ENCODE results near the gene HS3ST3B1. TPM values are rescaled to one million over a fixed set of nuclear protein-coding genes. Genes with fewer than 3 reads are reported as not detected.

HS3ST3B1 gene
- total and polyA plus RNA-seq, 4 experiments from 2014 or later: 6.0 to 40.5 (median 25.6) TPM

- H3K36me3 ChIP-seq (ENCODE audit: insufficient read depth, low read length): no peaks in the 10 kb centered on the region
- H3K4me3 ChIP-seq (ENCODE audit: low read length in 2 of 2): no peak overlapping the region
- Mint-ChIP-seq H3K36me3 (no peaks in the 10 kb centered on the region), H3K27me3 (no peaks in the 10 kb centered on the region), H3K27ac (peak overlapping the region in 4 of 7 donors; percentile 8 to 43 (median 14)), H3K9me3 (no peaks in the 10 kb centered on the region), H3K4me1 (peaks cover 6 to 16% (median 12%) of the 10 kb centered on the region in 4 donors), H3K4me3 (peak overlapping the region in 1 of 8 donors; percentile 51)
- ChIA-PET POLR2A (ENCODE audit: partially characterized antibody) (interaction anchor here (0.7 to 0.8 kb wide), 2 partner anchors 21 to 69 kb away, joined by 3 to 6 read pairs; no protein-coding TSS in a partner anchor), CTCF (ENCODE audit: partially characterized antibody) (no interaction called here)
- H3K27ac ChIP-seq (ENCODE audit: low read depth, low read length): no peak overlapping the region
- no peaks in the 10 kb centered on the region for H3K9me3 ChIP-seq (ENCODE audit: control insufficient read depth in 1 of 2, low read length in 2 of 2)
- peak in 3 of 5 donors; percentile 10 to 51 (median 11) for DNase-seq
- intact Hi-C loops (cut with micrococcal nuclease): no loop called here
- peaks cover 10% of the 10 kb centered on the region for H3K4me1 ChIP-seq (ENCODE audit: insufficient read depth, low read length)
- no peaks in the 10 kb centered on the region for H3K27me3 ChIP-seq (ENCODE audit: insufficient read depth, low read length)
These were observed 58.5 kb downstream of the HS3ST3B1 start for GRCh38 chr17:14359163-14360020.

GRCh38 chr17:14360856-14361255 lies 60.0 kb downstream of the HS3ST3B1 start:
- Mint-ChIP-seq H3K36me3 (no peaks in the 10 kb centered on the region), H3K4me3 (no peak overlapping the region), H3K9me3 (peaks cover 0 to 2% (median 0%) of the 10 kb centered on the region in 8 donors), H3K27me3 (no peaks in the 10 kb centered on the region), H3K27ac (peak overlapping the region in 2 of 7 donors; percentile 5 to 9), H3K4me1 (peaks cover 6 to 16% (median 12%) of the 10 kb centered on the region in 4 donors)
- peaks cover 10% of the 10 kb centered on the region for H3K4me1 ChIP-seq (ENCODE audit: insufficient read depth, low read length)
- no peak overlapping the region for H3K4me3 ChIP-seq (ENCODE audit: low read length in 2 of 2)
- H3K27ac ChIP-seq (ENCODE audit: low read depth, low read length): no peak overlapping the region
- H3K9me3 ChIP-seq (ENCODE audit: control insufficient read depth in 1 of 2, low read length in 2 of 2): no peaks in the 10 kb centered on the region
- H3K36me3 ChIP-seq (ENCODE audit: insufficient read depth, low read length): no peaks in the 10 kb centered on the region
- no peak for DNase-seq
- CTCF ChIA-PET (ENCODE audit: partially characterized antibody): no interaction called here
- POLR2A ChIA-PET (ENCODE audit: partially characterized antibody): no interaction called here
- intact Hi-C loops (cut with micrococcal nuclease): no loop called here
- H3K27me3 ChIP-seq (ENCODE audit: insufficient read depth, low read length): no peaks in the 10 kb centered on the region

GRCh38 chr17:14361470-14361869 lies 60.6 kb downstream of the HS3ST3B1 start:
- no peak for DNase-seq
- no peaks in the 10 kb centered on the region for H3K27me3 Mint-ChIP-seq
- no peaks in the 10 kb centered on the region for H3K27me3 ChIP-seq (ENCODE audit: insufficient read depth, low read length)
- no peaks in the 10 kb centered on the region for H3K9me3 ChIP-seq (ENCODE audit: control insufficient read depth in 1 of 2, low read length in 2 of 2)
- H3K4me3 ChIP-seq (ENCODE audit: low read length in 2 of 2): no peak overlapping the region
- no peak overlapping the region for H3K27ac Mint-ChIP-seq
- no peak overlapping the region for H3K4me3 Mint-ChIP-seq
- intact Hi-C loops (cut with micrococcal nuclease): no loop called here
- no peak overlapping the region for H3K27ac ChIP-seq (ENCODE audit: low read depth, low read length)
- H3K36me3 ChIP-seq (ENCODE audit: insufficient read depth, low read length): no peaks in the 10 kb centered on the region
- ChIA-PET POLR2A (ENCODE audit: partially characterized antibody) (no interaction called here), CTCF (ENCODE audit: partially characterized antibody) (no interaction called here)
- peaks cover 0 to 2% (median 0%) of the 10 kb centered on the region in 8 donors for H3K9me3 Mint-ChIP-seq
- H3K4me1 Mint-ChIP-seq: peaks cover 6 to 16% (median 12%) of the 10 kb centered on the region in 4 donors
- no peaks in the 10 kb centered on the region for H3K36me3 Mint-ChIP-seq
- H3K4me1 ChIP-seq (ENCODE audit: insufficient read depth, low read length): peaks cover 10% of the 10 kb centered on the region

GRCh38 chr17:14361945-14362508 lies 61.1 kb downstream of the HS3ST3B1 start:
- Mint-ChIP-seq H3K4me3 (no peak overlapping the region), H3K27ac (no peak overlapping the region), H3K4me1 (peaks cover 6 to 16% (median 12%) of the 10 kb centered on the region in 4 donors), H3K27me3 (no peaks in the 10 kb centered on the region), H3K36me3 (no peaks in the 10 kb centered on the region), H3K9me3 (peaks cover 0 to 2% (median 0%) of the 10 kb centered on the region in 8 donors)
- Histone ChIP-seq H3K27ac (ENCODE audit: low read depth, low read length) (no peak overlapping the region), H3K27me3 (ENCODE audit: insufficient read depth, low read length) (no peaks in the 10 kb centered on the region), H3K4me1 (ENCODE audit: insufficient read depth, low read length) (peaks cover 10% of the 10 kb centered on the region), H3K4me3 (ENCODE audit: low read length in 2 of 2) (no peak overlapping the region), H3K9me3 (ENCODE audit: control insufficient read depth in 1 of 2, low read length in 2 of 2) (no peaks in the 10 kb centered on the region), H3K36me3 (ENCODE audit: insufficient read depth, low read length) (no peaks in the 10 kb centered on the region)
- CTCF ChIA-PET (ENCODE audit: partially characterized antibody): no interaction called here
- POLR2A ChIA-PET (ENCODE audit: partially characterized antibody): no interaction called here
- intact Hi-C loops (cut with micrococcal nuclease): no loop called here
- no peak for DNase-seq

GRCh38 chr17:14366199-14366598 lies 65.3 kb downstream of the HS3ST3B1 start:
- H3K9me3 ChIP-seq (ENCODE audit: control insufficient read depth in 1 of 2, low read length in 2 of 2): no peaks in the 10 kb centered on the region
- intact Hi-C loops (cut with micrococcal nuclease): no loop called here
- H3K36me3 ChIP-seq (ENCODE audit: insufficient read depth, low read length): no peaks in the 10 kb centered on the region
- CTCF ChIA-PET (ENCODE audit: partially characterized antibody): no interaction called here
- Mint-ChIP-seq H3K4me1 (no peaks in the 10 kb centered on the region), H3K4me3 (no peak overlapping the region), H3K36me3 (no peaks in the 10 kb centered on the region), H3K9me3 (peaks cover 0 to 3% (median 0%) of the 10 kb centered on the region in 8 donors), H3K27ac (no peak overlapping the region), H3K27me3 (no peaks in the 10 kb centered on the region)
- DNase-seq: no peak
- no peaks in the 10 kb centered on the region for H3K4me1 ChIP-seq (ENCODE audit: insufficient read depth, low read length)
- H3K27ac ChIP-seq (ENCODE audit: low read depth, low read length): no peak overlapping the region
- POLR2A ChIA-PET (ENCODE audit: partially characterized antibody): interaction anchor here (1.1 kb wide), 1 partner anchor 31 kb away, joined by 3 read pairs; no protein-coding TSS in a partner anchor
- no peaks in the 10 kb centered on the region for H3K27me3 ChIP-seq (ENCODE audit: insufficient read depth, low read length)
- no peak overlapping the region for H3K4me3 ChIP-seq (ENCODE audit: low read length in 2 of 2)

GRCh38 chr17:14372461-14372860 lies 71.6 kb downstream of the HS3ST3B1 start:
- Histone ChIP-seq H3K4me1 (ENCODE audit: insufficient read depth, low read length) (no peaks in the 10 kb centered on the region), H3K27ac (ENCODE audit: low read depth, low read length) (no peak overlapping the region), H3K36me3 (ENCODE audit: insufficient read depth, low read length) (no peaks in the 10 kb centered on the region), H3K4me3 (ENCODE audit: low read length in 2 of 2) (no peak overlapping the region), H3K27me3 (ENCODE audit: insufficient read depth, low read length) (no peaks in the 10 kb centered on the region), H3K9me3 (ENCODE audit: control insufficient read depth in 1 of 2, low read length in 2 of 2) (no peaks in the 10 kb centered on the region)
- POLR2A ChIA-PET (ENCODE audit: partially characterized antibody): no interaction called here
- H3K4me1 Mint-ChIP-seq: peaks cover 0 to 2% (median under 1%) of the 10 kb centered on the region in 4 donors
- no peak overlapping the region for H3K4me3 Mint-ChIP-seq
- H3K36me3 Mint-ChIP-seq: no peaks in the 10 kb centered on the region
- CTCF ChIA-PET (ENCODE audit: partially characterized antibody): no interaction called here
- no peaks in the 10 kb centered on the region for H3K9me3 Mint-ChIP-seq
- DNase-seq: no peak
- no peak overlapping the region for H3K27ac Mint-ChIP-seq
- no peaks in the 10 kb centered on the region for H3K27me3 Mint-ChIP-seq
- intact Hi-C loops (cut with micrococcal nuclease): no loop called here

- DNase-seq: no peak
- Histone ChIP-seq H3K27ac (ENCODE audit: low read depth, low read length) (no peak overlapping the region), H3K4me3 (ENCODE audit: low read length in 2 of 2) (no peak overlapping the region), H3K9me3 (ENCODE audit: control insufficient read depth in 1 of 2, low read length in 2 of 2) (no peaks in the 10 kb centered on the region), H3K27me3 (ENCODE audit: insufficient read depth, low read length) (no peaks in the 10 kb centered on the region), H3K4me1 (ENCODE audit: insufficient read depth, low read length) (no peaks in the 10 kb centered on the region), H3K36me3 (ENCODE audit: insufficient read depth, low read length) (no peaks in the 10 kb centered on the region)
- H3K4me3 Mint-ChIP-seq: no peak overlapping the region
- no peaks in the 10 kb centered on the region for H3K27me3 Mint-ChIP-seq
- ChIA-PET CTCF (ENCODE audit: partially characterized antibody) (interaction anchor here (0.6 kb wide), 1 partner anchor 21 kb away, joined by 3 read pairs; no protein-coding TSS in a partner anchor), POLR2A (ENCODE audit: partially characterized antibody) (interaction anchor here (1.0 kb wide), 1 partner anchor 64 kb away, joined by 3 read pairs; no protein-coding TSS in a partner anchor)
- H3K4me1 Mint-ChIP-seq: peaks cover 0 to 2% (median under 1%) of the 10 kb centered on the region in 4 donors
- H3K36me3 Mint-ChIP-seq: no peaks in the 10 kb centered on the region
- peak overlapping the region in 1 of 7 donors; percentile 46 for H3K27ac Mint-ChIP-seq
- no peaks in the 10 kb centered on the region for H3K9me3 Mint-ChIP-seq
- intact Hi-C loops (cut with micrococcal nuclease): no loop called here
These were observed 72.2 kb downstream of the HS3ST3B1 start for GRCh38 chr17:14372905-14373613.

Data from CD4-positive, alpha-beta memory T cell (primary cell).